ENCODE results near the gene ABAT.
"Not testable (repeated sequence)": the region's sequence is repeated elsewhere in the genome, so short reads cannot be mapped to it uniquely, and the experiment has no call there.

The ABAT gene

GRCh38 chr16:8751481-8752311 lies 77.3 kb downstream of the ABAT start:
- no peak for DNase-seq

- no peak for DNase-seq
Observed at GRCh38 chr16:8752706-8753105, 78.3 kb downstream of the ABAT start.

GRCh38 chr16:8753416-8754054 lies 79.1 kb downstream of the ABAT start:
- DNase-seq = no peak

GRCh38 chr16:8756755-8757154 lies 82.3 kb downstream of the ABAT start:
- DNase-seq = no peak

- no peak for DNase-seq
Observed at GRCh38 chr16:8758022-8758421, 83.6 kb downstream of the ABAT start.

GRCh38 chr16:8760021-8760420 lies 85.6 kb downstream of the ABAT start:
- no peak for DNase-seq

GRCh38 chr16:8761078-8761477 lies 86.7 kb downstream of the ABAT start:
- no peak for DNase-seq

GRCh38 chr16:8762254-8762653 lies 87.8 kb downstream of the ABAT start:
- no peak for DNase-seq

- DNase-seq = no peak
Observed at GRCh38 chr16:8763083-8763482, 88.7 kb downstream of the ABAT start.

GRCh38 chr16:8763899-8764298 lies 89.5 kb downstream of the ABAT start:
- DNase-seq = no peak

- DNase-seq = no peak
Observed at GRCh38 chr16:8764525-8765250, 90.3 kb downstream of the ABAT start.

GRCh38 chr16:8767176-8767575 lies 92.8 kb downstream of the ABAT start:
- no peak for DNase-seq

- DNase-seq = no peak
Observed at GRCh38 chr16:8768283-8768682, 93.9 kb downstream of the ABAT start.

GRCh38 chr16:8768692-8769091 lies 94.3 kb downstream of the ABAT start:
- DNase-seq = no peak

- no peak for DNase-seq
Observed at GRCh38 chr16:8773537-8773936, 99.1 kb downstream of the ABAT start.

- DNase-seq = no peak
Observed at GRCh38 chr16:8774208-8774607, 99.8 kb downstream of the ABAT start.

GRCh38 chr16:8775359-8775758 lies 100.9 kb downstream of the ABAT start:
- DNase-seq = no peak

GRCh38 chr16:8776129-8776584 lies 101.7 kb downstream of the ABAT start:
- no peak for DNase-seq

GRCh38 chr16:8777217-8777616 lies 102.8 kb downstream of the ABAT start:
- no peak for DNase-seq

GRCh38 chr16:8781797-8782196 lies 107.4 kb downstream of the ABAT start:
- no peak for DNase-seq

GRCh38 chr16:8782673-8783072 lies 108.3 kb downstream of the ABAT start:
- no peak for DNase-seq

GRCh38 chr16:8785408-8785807 lies 111.0 kb downstream of the ABAT start:
- no peak for DNase-seq

- DNase-seq = not testable (repeated sequence)
Observed at GRCh38 chr16:8786316-8786715, 111.9 kb downstream of the ABAT start.
